ENCODE results near the gene C6orf89.

C6orf89 gene

DNA sequence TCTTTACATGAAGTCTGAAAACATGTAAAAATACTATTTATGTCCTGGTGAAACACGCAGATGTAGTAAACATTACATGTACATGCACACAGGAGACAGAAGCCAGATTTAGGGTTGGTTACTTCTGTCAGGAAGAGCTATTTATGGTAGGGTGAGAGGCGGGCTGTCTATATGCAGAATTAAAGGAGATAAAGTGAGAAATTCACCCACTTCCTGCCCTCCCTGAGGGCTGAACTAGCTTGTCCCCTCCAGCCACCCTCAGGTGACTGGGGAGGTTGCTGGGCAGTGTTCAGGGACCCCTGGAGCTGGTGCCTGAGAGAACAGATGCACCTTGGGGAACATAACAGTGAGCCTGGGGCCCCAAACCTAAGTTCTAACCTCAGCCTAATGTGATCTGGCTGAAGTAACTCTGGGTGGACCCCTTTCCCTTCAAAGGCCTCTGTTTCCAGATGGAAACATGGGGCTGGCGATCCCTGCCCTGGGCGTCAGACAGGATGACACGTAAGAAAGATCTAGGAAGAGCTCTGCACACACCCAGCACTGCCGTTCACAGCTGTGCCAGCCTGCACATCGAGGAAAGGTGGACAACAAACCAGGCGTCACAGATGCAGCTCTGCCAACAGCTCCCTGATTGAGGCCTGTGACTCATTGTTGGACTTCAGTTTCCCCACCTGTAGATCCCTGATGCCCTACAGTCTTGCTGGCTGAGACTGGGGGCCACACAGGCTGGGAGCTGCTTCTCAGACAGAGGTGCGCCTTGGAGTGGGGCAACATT lies 70.1 kb downstream of the C6orf89 start:
- POLR2A ChIA-PET, result no interaction called here
- CTCF ChIA-PET, result interaction anchor here (1.2 to 4.1 kb wide), 10 partner anchors 10 to 254 kb away, joined by 3 to 15 read pairs (median 4); no protein-coding TSS in a partner anchor
- TF ChIP-seq, protein P1, sequence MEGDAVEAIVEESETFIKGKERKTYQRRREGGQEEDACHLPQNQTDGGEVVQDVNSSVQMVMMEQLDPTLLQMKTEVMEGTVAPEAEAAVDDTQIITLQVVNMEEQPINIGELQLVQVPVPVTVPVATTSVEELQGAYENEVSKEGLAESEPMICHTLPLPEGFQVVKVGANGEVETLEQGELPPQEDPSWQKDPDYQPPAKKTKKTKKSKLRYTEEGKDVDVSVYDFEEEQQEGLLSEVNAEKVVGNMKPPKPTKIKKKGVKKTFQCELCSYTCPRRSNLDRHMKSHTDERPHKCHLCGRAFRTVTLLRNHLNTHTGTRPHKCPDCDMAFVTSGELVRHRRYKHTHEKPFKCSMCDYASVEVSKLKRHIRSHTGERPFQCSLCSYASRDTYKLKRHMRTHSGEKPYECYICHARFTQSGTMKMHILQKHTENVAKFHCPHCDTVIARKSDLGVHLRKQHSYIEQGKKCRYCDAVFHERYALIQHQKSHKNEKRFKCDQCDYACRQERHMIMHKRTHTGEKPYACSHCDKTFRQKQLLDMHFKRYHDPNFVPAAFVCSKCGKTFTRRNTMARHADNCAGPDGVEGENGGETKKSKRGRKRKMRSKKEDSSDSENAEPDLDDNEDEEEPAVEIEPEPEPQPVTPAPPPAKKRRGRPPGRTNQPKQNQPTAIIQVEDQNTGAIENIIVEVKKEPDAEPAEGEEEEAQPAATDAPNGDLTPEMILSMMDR (IDR thresholded peaks at IDR 0.05; ENCODE audit: control extremely low read depth, extremely low read depth, low read depth, missing control alignments), result no peak
- DNase-seq (ENCODE audit: extremely low spot score), result no peak

DNA sequence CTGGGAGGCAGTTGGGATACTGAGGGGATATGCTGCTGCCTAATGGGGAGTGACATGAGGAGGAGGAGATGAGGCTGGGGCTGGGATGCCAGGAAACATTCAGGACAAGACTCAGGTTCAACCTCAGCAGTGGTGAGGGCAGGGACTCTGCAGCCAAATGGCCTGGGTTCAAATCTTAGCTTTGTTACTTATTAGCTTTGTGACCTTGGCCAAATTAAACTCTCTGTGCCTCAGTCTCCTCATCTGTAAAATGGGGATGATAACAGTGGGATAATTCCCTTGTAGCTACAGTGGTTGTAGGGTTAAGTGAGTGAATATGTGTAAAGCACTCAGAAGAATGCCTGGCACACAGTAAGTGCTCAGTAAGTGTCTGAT lies 70.7 kb downstream of the C6orf89 start:
- ChIA-PET CTCF (interaction anchor here (1.0 to 4.1 kb wide), 9 partner anchors 9 to 253 kb away, joined by 3 to 15 read pairs (median 4); no protein-coding TSS in a partner anchor), POLR2A (no interaction called here)
- TF ChIP-seq, protein P1 (IDR thresholded peaks at IDR 0.05; ENCODE audit: control extremely low read depth, extremely low read depth, low read depth, missing control alignments), result no peak
- no peak for DNase-seq (ENCODE audit: extremely low spot score)

DNA sequence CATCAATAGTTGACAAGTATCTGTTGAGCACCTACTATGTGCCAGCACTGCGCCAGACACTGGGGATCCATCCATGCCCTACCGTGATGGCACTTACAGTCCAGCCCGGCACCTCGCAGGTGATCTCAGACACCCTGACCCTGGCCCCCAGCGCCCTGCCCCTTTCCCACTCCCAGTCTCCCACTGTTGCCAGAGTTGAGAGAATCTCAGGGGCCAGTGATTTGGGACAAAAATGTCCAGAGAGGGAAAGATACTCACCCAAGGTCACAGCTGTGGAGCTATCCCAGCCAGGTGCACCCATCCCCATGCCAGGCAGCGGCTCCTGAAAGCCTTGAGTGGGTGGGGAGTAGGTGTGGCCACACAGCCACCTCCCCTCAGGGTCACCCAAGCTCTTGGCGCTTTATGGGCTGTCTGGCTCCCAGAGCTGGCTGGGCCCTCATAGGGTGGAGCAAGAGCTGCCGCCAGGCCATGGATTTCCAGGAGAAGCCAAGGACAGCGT lies 72.1 kb downstream of the C6orf89 start:
- TF ChIP-seq, protein P1 (IDR thresholded peaks at IDR 0.05; ENCODE audit: control extremely low read depth, extremely low read depth, low read depth, missing control alignments), result no peak
- POLR2A ChIA-PET, result no interaction called here
- CTCF ChIA-PET, result interaction anchor here (4.1 kb wide), 1 partner anchor 8 kb away, joined by 15 read pairs; no protein-coding TSS in a partner anchor
- DNase-seq (ENCODE audit: extremely low spot score), result no peak

DNA sequence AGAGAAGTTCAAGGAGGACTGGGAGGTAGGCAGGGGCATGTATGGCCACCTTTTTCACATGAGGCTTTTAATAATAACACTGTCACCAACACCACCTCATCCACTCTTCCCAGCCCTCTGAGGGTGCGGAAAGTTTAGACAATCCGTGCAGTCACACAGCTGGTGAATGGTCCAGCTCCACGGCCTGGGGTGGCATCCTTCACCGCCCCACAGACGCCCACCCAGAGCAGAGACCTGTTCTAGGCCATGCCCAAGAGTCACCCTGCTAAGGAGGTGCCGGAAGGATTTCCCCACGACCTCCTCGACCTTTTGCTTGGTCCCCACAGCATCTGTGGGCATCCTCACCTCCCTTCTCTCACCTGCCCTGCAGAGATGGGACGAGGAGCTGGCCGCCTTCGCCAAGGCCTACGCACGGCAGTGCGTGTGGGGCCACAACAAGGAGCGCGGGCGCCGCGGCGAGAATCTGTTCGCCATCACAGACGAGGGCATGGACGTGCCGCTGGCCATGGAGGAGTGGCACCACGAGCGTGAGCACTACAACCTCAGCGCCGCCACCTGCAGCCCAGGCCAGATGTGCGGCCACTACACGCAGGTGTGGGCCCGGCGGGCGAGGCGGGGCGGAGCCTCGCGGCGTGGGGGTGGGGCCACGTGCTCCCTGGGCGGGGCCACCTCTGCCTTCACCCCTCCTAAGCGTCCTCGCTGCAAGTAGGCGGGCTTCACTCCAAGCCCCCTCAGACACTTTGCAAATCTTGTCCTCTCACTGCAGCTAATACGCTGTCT lies 73.2 kb downstream of the C6orf89 start:
- ChIA-PET POLR2A (no interaction called here), CTCF (no interaction called here)
- TF ChIP-seq, protein P1 (IDR thresholded peaks at IDR 0.05; ENCODE audit: control extremely low read depth, extremely low read depth, low read depth, missing control alignments), result no peak
- DNase-seq (ENCODE audit: extremely low spot score), result no peak

DNA sequence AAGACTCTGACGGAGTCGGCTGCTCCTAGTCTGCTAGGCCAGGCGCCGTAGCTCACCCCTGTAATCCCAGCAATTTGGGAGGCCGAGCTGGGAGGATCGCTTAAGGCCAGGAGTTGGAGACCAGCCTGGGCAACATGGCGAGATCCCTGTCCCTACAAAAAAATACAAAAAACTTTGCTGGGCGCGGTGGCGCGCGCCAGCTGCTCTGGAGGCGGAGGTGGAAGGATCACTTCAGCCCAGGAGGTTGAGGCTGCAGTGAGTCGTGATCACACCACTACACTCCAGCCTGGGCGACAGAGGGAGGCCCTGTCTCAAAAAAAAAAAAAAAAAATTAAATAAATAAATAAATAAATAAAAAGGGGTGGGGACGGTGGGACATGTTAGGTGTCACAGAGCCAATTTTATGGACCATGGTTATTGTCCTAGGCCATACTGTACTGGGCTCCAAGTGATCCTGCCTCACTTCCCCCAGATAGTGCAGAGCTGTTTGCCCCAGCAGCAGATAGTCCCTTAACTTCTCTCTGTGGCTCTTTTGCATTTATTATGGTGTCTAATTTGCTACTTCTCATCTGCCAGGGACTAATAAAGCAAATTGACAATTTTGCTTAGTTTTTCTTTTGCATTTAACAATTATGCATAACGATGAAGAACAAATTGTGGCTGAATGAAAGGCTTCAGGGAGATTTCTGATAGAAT lies 74.0 kb downstream of the C6orf89 start:
- TF ChIP-seq, protein P1 (IDR thresholded peaks at IDR 0.05; ENCODE audit: control extremely low read depth, extremely low read depth, low read depth, missing control alignments), result no peak
- ChIA-PET POLR2A (interaction anchor here (0.7 kb wide), 1 partner anchor 11 kb away, joined by 3 read pairs; no protein-coding TSS in a partner anchor), CTCF (no interaction called here)
- DNase-seq (ENCODE audit: extremely low spot score), result no peak
